Eye (tissue), 1 donor: ENCODE data around the gene FGD4.

Source experiments
- DNase-seq: peaks from one replicate; pipeline ENCODE4 v3.0.0-alpha.2; 2015

FGD4 gene

GRCh38 chr12:32617534-32617933 is 218.2 kb downstream of the FGD4 start:
- DNase-seq, result no peak

- DNase-seq, result no peak
Measured at GRCh38 chr12:32618115-32618514, 218.8 kb downstream of the FGD4 start.

GRCh38 chr12:32627976-32628375 is 228.6 kb downstream of the FGD4 start:
- no peak for DNase-seq

- no peak for DNase-seq
Measured at GRCh38 chr12:32641287-32641901, 242.0 kb downstream of the FGD4 start.

GRCh38 chr12:32644431-32644830 is 245.1 kb downstream of the FGD4 start:
- no peak for DNase-seq

- no peak for DNase-seq
Measured at GRCh38 chr12:32647275-32647674, 247.9 kb downstream of the FGD4 start.

- no peak for DNase-seq
Measured at GRCh38 chr12:32650508-32650907, 251.2 kb downstream of the FGD4 start.

GRCh38 chr12:32651151-32651955 is 252.0 kb downstream of the FGD4 start:
- no peak for DNase-seq

- no peak for DNase-seq
Measured at GRCh38 chr12:32651956-32652210, 252.5 kb downstream of the FGD4 start.

GRCh38 chr12:32659908-32660440 is 260.6 kb downstream of the FGD4 start:
- no peak for DNase-seq

GRCh38 chr12:32661706-32662105 is 262.3 kb downstream of the FGD4 start:
- DNase-seq, result no peak

- no peak for DNase-seq
Measured at GRCh38 chr12:32662665-32663064, 263.3 kb downstream of the FGD4 start.

GRCh38 chr12:32666018-32666417 is 266.7 kb downstream of the FGD4 start:
- no peak for DNase-seq

- DNase-seq, result no peak
Measured at GRCh38 chr12:32669584-32669983, 270.2 kb downstream of the FGD4 start.

GRCh38 chr12:32671930-32672780 is 272.8 kb downstream of the FGD4 start:
- DNase-seq, result peak; percentile 95

GRCh38 chr12:32679091-32679919 is 279.9 kb downstream of the FGD4 start, which contains the start of gene DNM1L:
Gene DNM1L, plus strand, starts transcription at chr12:32679301. Its CDS starts 63 bp downstream, at chr12:32679364.
- peak; percentile 99 for DNase-seq

GRCh38 chr12:32679920-32680237 is 280.5 kb downstream of the FGD4 start:
- DNase-seq, result no peak

GRCh38 chr12:32680787-32681186 is 281.4 kb downstream of the FGD4 start:
- no peak for DNase-seq

- DNase-seq, result no peak
Measured at GRCh38 chr12:32681272-32681671, 281.9 kb downstream of the FGD4 start.

- DNase-seq, result no peak
Measured at GRCh38 chr12:32686340-32686739, 287.0 kb downstream of the FGD4 start.

- DNase-seq, result no peak
Measured at GRCh38 chr12:32688786-32689185, 289.4 kb downstream of the FGD4 start.

- DNase-seq, result no peak
Measured at GRCh38 chr12:32690927-32691326, 291.6 kb downstream of the FGD4 start.

- no peak for DNase-seq
Measured at GRCh38 chr12:32692358-32692757, 293.0 kb downstream of the FGD4 start.
